Chondrocyte (in vitro differentiated cells): ENCODE measurements around the gene RNF168. TPM values are rescaled to one million over a fixed set of nuclear protein-coding genes. Genes with fewer than 3 reads are reported as not detected.
"Not testable (repeated sequence)": the region's sequence is repeated elsewhere in the genome, so short reads cannot be mapped to it uniquely, and the experiment has no call there.

Experiments used
- DNase-seq: peaks from one replicate; pipeline ENCODE4 v3.0.0; 2021; ENCODE audit warnings: mixed read lengths, low spot score
- H3K27ac Mint-ChIP-seq: one replicate; pipeline ENCODE4 v1.8.0; 2021; ENCODE audit warnings: mild to moderate bottlenecking, moderate library complexity, mixed read lengths; ENCODE audit not compliant: unreplicated experiment
- H3K27me3 Mint-ChIP-seq: 2 replicates; pipeline ENCODE4 v1.8.0; 2021; ENCODE audit warnings: low read depth, mixed read lengths
- H3K36me3 Mint-ChIP-seq: 2 replicates; pipeline ENCODE4 v1.8.0; 2021; ENCODE audit warnings: low read depth, mixed read lengths
- H3K4me1 Mint-ChIP-seq: 2 replicates; pipeline ENCODE4 v1.8.0; 2021; ENCODE audit warnings: low read depth, mild to moderate bottlenecking, mixed read lengths
- H3K4me3 Mint-ChIP-seq: one replicate; pipeline ENCODE4 v1.8.0; 2021; ENCODE audit warnings: mild to moderate bottlenecking, moderate library complexity, mixed read lengths; ENCODE audit not compliant: unreplicated experiment
- H3K9me3 Mint-ChIP-seq: 2 replicates; pipeline ENCODE4 v1.8.0; 2021; ENCODE audit warnings: low read depth, mixed read lengths
- CTCF ChIP-seq: fragments of 200-600 bp; sonication (generic); IDR thresholded peaks from 2 replicates; pipeline ENCODE4 v1.5.0; 2021; ENCODE audit warnings: antibody characterized with exemption, mild to moderate bottlenecking, moderate library complexity
- long read RNA-seq: library from polyadenylated mRNA; stranded (forward); transcript quantifications from one replicate; pipeline ENCODE4 v2.0.0, GENCODE V29; 2021
- total RNA-seq: library from RNA; stranded (reverse); gene quantifications from 3 replicates; pipeline ENCODE4 v1.2.1, GENCODE V29; 2021

RNF168 gene
- total RNA-seq = 18.3 to 21.9 TPM (median 19.5 TPM) in 3 replicates
- long read RNA-seq, full-length matches to known transcripts = 2 of 5 reads
- long read RNA-seq, partial matches to known transcripts = 0 of 5 reads
- long read RNA-seq, other reads (novel, unspliced or antisense) = 3 of 5 reads

- TF ChIP-seq CTCF = no peak
- Mint-ChIP-seq H3K36me3 (no peaks in the 10 kb centered on the region), H3K4me3 (peak within 1 kb of the TSS; percentile 99), H3K27ac (peak within 1 kb of the TSS; percentile 98), H3K4me1 (peaks cover 30% of the 10 kb centered on the region), H3K9me3 (peaks cover 4% of the 10 kb centered on the region), H3K27me3 (no peaks in the 10 kb centered on the region)
- peak; percentile 87 for DNase-seq
These were observed at the start of gene RNF168 for GRCh38 chr3:196503196-196504076. Gene RNF168, minus strand, starts transcription at chr3:196503768. Its CDS starts 595 bp downstream, at chr3:196503173.

- no peak for DNase-seq
- Mint-ChIP-seq H3K27ac (no peak overlapping the region), H3K4me3 (no peak overlapping the region), H3K36me3 (peaks cover 8% of the 10 kb centered on the region), H3K9me3 (peaks cover 21% of the 10 kb centered on the region), H3K27me3 (peaks cover 1% of the 10 kb centered on the region), H3K4me1 (no peaks in the 10 kb centered on the region)
- TF ChIP-seq CTCF = no peak
These were observed 48.7 kb upstream of the RNF168 start for GRCh38 chr3:196552253-196552652.

GRCh38 chr3:196550172-196550571, 46.6 kb upstream of the RNF168 start:
- not testable (repeated sequence) for H3K4me1 Mint-ChIP-seq, H3K36me3 Mint-ChIP-seq, H3K4me3 Mint-ChIP-seq, H3K27me3 Mint-ChIP-seq, DNase-seq, H3K27ac Mint-ChIP-seq
- peaks cover 21% of the 10 kb centered on the region for H3K9me3 Mint-ChIP-seq

GRCh38 chr3:196549312-196549711, 45.7 kb upstream of the RNF168 start:
- DNase-seq, H3K27ac Mint-ChIP-seq, H3K4me3 Mint-ChIP-seq, H3K27me3 Mint-ChIP-seq, H3K4me1 Mint-ChIP-seq, H3K36me3 Mint-ChIP-seq: not testable (repeated sequence)
- H3K9me3 Mint-ChIP-seq = peaks cover 21% of the 10 kb centered on the region

GRCh38 chr3:196547067-196547466, 43.5 kb upstream of the RNF168 start:
- no peaks in the 10 kb centered on the region for H3K4me1 Mint-ChIP-seq
- H3K27me3 Mint-ChIP-seq = peaks cover 7% of the 10 kb centered on the region
- no peak for TF ChIP-seq CTCF
- H3K36me3 Mint-ChIP-seq = peaks cover 3% of the 10 kb centered on the region
- no peak overlapping the region for H3K4me3 Mint-ChIP-seq
- H3K9me3 Mint-ChIP-seq = peaks cover 21% of the 10 kb centered on the region
- no peak overlapping the region for H3K27ac Mint-ChIP-seq
- no peak for DNase-seq

GRCh38 chr3:196546537-196546936, 43.0 kb upstream of the RNF168 start:
- Mint-ChIP-seq H3K4me3 (no peak overlapping the region), H3K4me1 (no peaks in the 10 kb centered on the region), H3K36me3 (peaks cover 2% of the 10 kb centered on the region), H3K9me3 (peaks cover 19% of the 10 kb centered on the region), H3K27me3 (peaks cover 7% of the 10 kb centered on the region), H3K27ac (no peak overlapping the region)
- no peak for TF ChIP-seq CTCF
- no peak for DNase-seq
